ENCODE results near the gene KCNIP1.

The KCNIP1 gene

GRCh38 chr5:170619869-170620268, 116.0 kb downstream of the KCNIP1 start:
- no peak for DNase-seq
- Histone ChIP-seq H3K36me3 (no peaks in the 10 kb centered on the region), H3K9me3 (no peaks in the 10 kb centered on the region), H3K4me1 (no peaks in the 10 kb centered on the region), H3K27me3 (no peaks in the 10 kb centered on the region; the same call in 1 of the 2 replicates), H3K4me3 (ENCODE audit: low read depth, low read length) (no peak overlapping the region)
- TF ChIP-seq CTCF (IDR thresholded peaks at IDR 0.05; ENCODE audit: low read depth, low read length) = no peak

GRCh38 chr5:170622933-170623332, 119.1 kb downstream of the KCNIP1 start:
- no peak for TF ChIP-seq CTCF (IDR thresholded peaks at IDR 0.05; ENCODE audit: low read depth, low read length)
- no peak for DNase-seq
- H3K27me3 ChIP-seq = no peaks in the 10 kb centered on the region
- H3K9me3 ChIP-seq = no peaks in the 10 kb centered on the region
- no peaks in the 10 kb centered on the region for H3K4me1 ChIP-seq
- no peaks in the 10 kb centered on the region for H3K36me3 ChIP-seq
- no peak overlapping the region for H3K4me3 ChIP-seq (ENCODE audit: low read depth, low read length)

GRCh38 chr5:170623576-170624181, 119.9 kb downstream of the KCNIP1 start:
- Histone ChIP-seq H3K27me3 (no peaks in the 10 kb centered on the region), H3K9me3 (no peaks in the 10 kb centered on the region), H3K4me3 (ENCODE audit: low read depth, low read length) (no peak overlapping the region), H3K36me3 (no peaks in the 10 kb centered on the region), H3K4me1 (no peaks in the 10 kb centered on the region)
- DNase-seq = peak; percentile 80
- TF ChIP-seq CTCF (IDR thresholded peaks at IDR 0.05; ENCODE audit: low read depth, low read length) = peak; percentile 86

- no peak for DNase-seq
- Histone ChIP-seq H3K27me3 (no peaks in the 10 kb centered on the region), H3K9me3 (no peaks in the 10 kb centered on the region), H3K4me1 (no peaks in the 10 kb centered on the region), H3K4me3 (ENCODE audit: low read depth, low read length) (no peak overlapping the region), H3K36me3 (no peaks in the 10 kb centered on the region)
- TF ChIP-seq CTCF (IDR thresholded peaks at IDR 0.05; ENCODE audit: low read depth, low read length) = no peak
These were observed 121.7 kb downstream of the KCNIP1 start for GRCh38 chr5:170625221-170626165.

- H3K36me3 ChIP-seq = no peaks in the 10 kb centered on the region
- no peak for TF ChIP-seq CTCF (IDR thresholded peaks at IDR 0.05; ENCODE audit: low read depth, low read length)
- H3K4me1 ChIP-seq = no peaks in the 10 kb centered on the region
- H3K27me3 ChIP-seq = peaks cover 5% of the 10 kb centered on the region; the same call in 1 of the 2 replicates
- H3K4me3 ChIP-seq (ENCODE audit: low read depth, low read length) = no peak overlapping the region
- no peak for DNase-seq
- H3K9me3 ChIP-seq = no peaks in the 10 kb centered on the region
These were observed 122.8 kb downstream of the KCNIP1 start for GRCh38 chr5:170626507-170627150.

Data from BE2C (cell line).